GM21723 (cell line): ENCODE results near the gene DKK1.
"Not testable (repeated sequence)": the region's sequence is repeated elsewhere in the genome, so short reads cannot be mapped to it uniquely, and the experiment has no call there.

Source experiments
- ATAC-seq: cut with Tn5 transposase; IDR thresholded peaks from one replicate; pipeline ENCODE4 v1.9.1; 2021; ENCODE audit warnings: mild to moderate bottlenecking, moderate library complexity; ENCODE audit not compliant: unreplicated experiment

DKK1 gene

GRCh38 chr10:52365547-52366432, 51.7 kb downstream of the DKK1 start:
- not testable (repeated sequence) for ATAC-seq
